Sigmoid colon (tissue), 4 donors: ENCODE results near the gene UBE2H.

Source experiments
- EP300 ChIP-seq, 4 donors: sonication (generic); formaldehyde crosslinking; IDR thresholded peaks; one replicate each; pipeline ENCODE4 v1.6.1; 2017; ENCODE audit warnings: antibody characterized with exemption in 4 of 4
- POLR2A ChIP-seq, 2 donors: fragments of 450-650 bp; IDR thresholded peaks; one replicate each; pipeline ENCODE4 v1.6.1; 2016; ENCODE audit warnings: antibody characterized with exemption in 2 of 2, mild to moderate bottlenecking in 2 of 2, moderate library complexity in 2 of 2
- POLR2AphosphoS5 ChIP-seq, 4 donors: sonication (generic); formaldehyde crosslinking; IDR thresholded peaks; one replicate each; pipeline ENCODE4 v1.6.1; 2017; ENCODE audit warnings: antibody characterized with exemption in 4 of 4
- TF ChIP-seq, protein P1 (sequence below), 4 experiments: fragments of 450-650 bp in 3 of 4; fragments of 200-600 bp in 1 of 4; IDR thresholded peaks; one replicate each; pipeline ENCODE4 v1.5.1; 2016 to 2019; ENCODE audit warnings: antibody characterized with exemption in 4 of 4, mild to moderate bottlenecking in 3 of 4, moderate library complexity in 2 of 4

DNA sequence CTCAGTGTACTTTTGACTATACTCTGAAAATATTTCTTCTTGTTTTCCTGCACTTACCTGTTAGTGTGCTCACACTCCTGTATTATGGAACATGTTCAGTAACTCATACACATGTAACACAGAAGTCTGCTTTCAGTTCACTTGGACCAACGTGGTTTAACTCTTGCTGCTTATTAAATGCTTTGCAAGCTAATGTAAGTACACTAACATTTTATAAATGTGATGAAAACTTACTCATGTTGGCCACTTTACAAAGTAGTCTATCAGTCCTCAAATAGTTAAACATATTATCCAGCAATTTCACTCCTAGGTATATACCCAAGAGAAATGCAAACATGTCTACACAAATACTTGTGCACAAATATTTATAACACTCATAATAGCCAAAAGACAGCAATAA, 98.4 kb downstream of the UBE2H start:
- TF ChIP-seq, protein P1, sequence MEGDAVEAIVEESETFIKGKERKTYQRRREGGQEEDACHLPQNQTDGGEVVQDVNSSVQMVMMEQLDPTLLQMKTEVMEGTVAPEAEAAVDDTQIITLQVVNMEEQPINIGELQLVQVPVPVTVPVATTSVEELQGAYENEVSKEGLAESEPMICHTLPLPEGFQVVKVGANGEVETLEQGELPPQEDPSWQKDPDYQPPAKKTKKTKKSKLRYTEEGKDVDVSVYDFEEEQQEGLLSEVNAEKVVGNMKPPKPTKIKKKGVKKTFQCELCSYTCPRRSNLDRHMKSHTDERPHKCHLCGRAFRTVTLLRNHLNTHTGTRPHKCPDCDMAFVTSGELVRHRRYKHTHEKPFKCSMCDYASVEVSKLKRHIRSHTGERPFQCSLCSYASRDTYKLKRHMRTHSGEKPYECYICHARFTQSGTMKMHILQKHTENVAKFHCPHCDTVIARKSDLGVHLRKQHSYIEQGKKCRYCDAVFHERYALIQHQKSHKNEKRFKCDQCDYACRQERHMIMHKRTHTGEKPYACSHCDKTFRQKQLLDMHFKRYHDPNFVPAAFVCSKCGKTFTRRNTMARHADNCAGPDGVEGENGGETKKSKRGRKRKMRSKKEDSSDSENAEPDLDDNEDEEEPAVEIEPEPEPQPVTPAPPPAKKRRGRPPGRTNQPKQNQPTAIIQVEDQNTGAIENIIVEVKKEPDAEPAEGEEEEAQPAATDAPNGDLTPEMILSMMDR (IDR thresholded peaks at IDR 0.05): no peak
- TF ChIP-seq EP300 (IDR thresholded peaks at IDR 0.05) (no peak), POLR2AphosphoS5 (IDR thresholded peaks at IDR 0.05) (no peak), POLR2A (IDR thresholded peaks at IDR 0.05) (no peak)
